Mesenchymal stem cell (in vitro differentiated cells and primary cell): ENCODE measurements around the gene TMEM41B.

Source experiments
- DNase-seq: peaks from one replicate; pipeline ENCODE4 v3.0.0-alpha.2; 2013
- H2AFZ ChIP-seq: one replicate; pipeline ENCODE4 v1.6.1; 2013; ENCODE audit warnings: low read depth, mild to moderate bottlenecking, control low read depth, inconsistent platforms, low read length, moderate library complexity
- H2AK5ac ChIP-seq: 2 replicates; pipeline ENCODE4 v1.6.1; 2013; ENCODE audit warnings: low read length, moderate library complexity, mild to moderate bottlenecking, inconsistent platforms; ENCODE audit not compliant: severe bottlenecking
- H2BK120ac ChIP-seq: one replicate; pipeline ENCODE4 v1.6.1; 2013; ENCODE audit warnings: low read depth, mild to moderate bottlenecking, inconsistent platforms, low read length, moderate library complexity
- H2BK12ac ChIP-seq, 2 experiments: one replicate each; pipeline ENCODE4 v1.6.1; 2013; ENCODE audit warnings: inconsistent platforms in 2 of 2, low read length in 2 of 2, mild to moderate bottlenecking in 2 of 2, moderate library complexity in 2 of 2, control low read depth in 1 of 2
- H2BK15ac ChIP-seq: one replicate; pipeline ENCODE4 v1.6.1; 2013; ENCODE audit warnings: mild to moderate bottlenecking, low read depth, inconsistent platforms; ENCODE audit not compliant: poor library complexity, severe bottlenecking
- H2BK5ac ChIP-seq: 2 replicates; pipeline ENCODE4 v1.6.1; 2013; ENCODE audit warnings: low read depth, mild to moderate bottlenecking, low read length, control low read depth, inconsistent platforms; ENCODE audit not compliant: poor library complexity, severe bottlenecking
- H3K14ac ChIP-seq, 2 experiments: one replicate each; pipeline ENCODE4 v1.6.1; 2013; ENCODE audit warnings: inconsistent platforms in 2 of 2, low read length in 2 of 2, control low read depth in 1 of 2, mild to moderate bottlenecking in 1 of 2, moderate library complexity in 1 of 2
- H3K18ac ChIP-seq, 2 experiments: one replicate each; pipeline ENCODE4 v1.6.1; 2013; ENCODE audit warnings: inconsistent platforms in 2 of 2, low read length in 2 of 2, control low read depth in 1 of 2, low read depth in 1 of 2, mild to moderate bottlenecking in 1 of 2
- H3K23ac ChIP-seq, 2 experiments: one replicate each; pipeline ENCODE4 v1.6.1; 2013; ENCODE audit warnings: inconsistent platforms in 2 of 2, low read length in 2 of 2, mild to moderate bottlenecking in 2 of 2, moderate library complexity in 2 of 2, control low read depth in 1 of 2
- H3K27ac ChIP-seq: 2 replicates; pipeline ENCODE4 v1.5.1; 2013; ENCODE audit warnings: mild to moderate bottlenecking, moderate library complexity, low read length, control low read depth, inconsistent platforms; ENCODE audit not compliant: poor library complexity, severe bottlenecking
- H3K27me3 ChIP-seq, 2 experiments: 2 replicates each; pipeline versions ENCODE4 v1.6.1 to v1.7.0; 2013; ENCODE audit warnings: low read length in 2 of 2, mild to moderate bottlenecking in 2 of 2, moderate library complexity in 2 of 2, control low read depth in 1 of 2, inconsistent platforms in 1 of 2; ENCODE audit not compliant: control insufficient read depth in 1 of 2, insufficient read depth in 1 of 2
- H3K36me3 ChIP-seq, 2 experiments: 2 replicates each; pipeline versions ENCODE4 v1.6.1 to v1.7.0; 2013; ENCODE audit warnings: low read length in 2 of 2, control low read depth in 1 of 2, inconsistent platforms in 1 of 2, low read depth in 1 of 2, mild to moderate bottlenecking in 1 of 2; ENCODE audit not compliant: insufficient read depth in 2 of 2, control insufficient read depth in 1 of 2
- H3K4ac ChIP-seq, 2 experiments: one replicate each; pipeline ENCODE4 v1.6.1; 2013; ENCODE audit warnings: inconsistent platforms in 2 of 2, low read length in 2 of 2, mild to moderate bottlenecking in 2 of 2, moderate library complexity in 2 of 2, control low read depth in 1 of 2, low read depth in 1 of 2
- H3K4me1 ChIP-seq: 2 replicates; pipeline ENCODE4 v1.6.1; 2013; ENCODE audit warnings: low read depth, low read length, control low read depth; ENCODE audit not compliant: control insufficient read depth, insufficient read depth
- H3K4me2 ChIP-seq: 2 replicates; pipeline ENCODE4 v1.6.1; 2013; ENCODE audit warnings: low read length, mild to moderate bottlenecking, inconsistent platforms; ENCODE audit not compliant: poor library complexity, severe bottlenecking
- H3K4me3 ChIP-seq, 2 experiments: 2 replicates each; pipeline versions ENCODE4 v1.5.1 to v1.7.0; 2013; ENCODE audit warnings: low read length in 2 of 2, mild to moderate bottlenecking in 2 of 2, control low read depth in 1 of 2, low read depth in 1 of 2; ENCODE audit not compliant: insufficient read depth in 1 of 2
- H3K79me1 ChIP-seq: replicated peaks from 2 replicates; pipeline ENCODE4 v1.6.1; 2013; ENCODE audit warnings: mild to moderate bottlenecking, control low read depth, low read length, inconsistent platforms; ENCODE audit not compliant: poor library complexity, severe bottlenecking
- H3K9ac ChIP-seq: 2 replicates; pipeline ENCODE4 v1.7.0; 2013; ENCODE audit warnings: mild to moderate bottlenecking, low read length, moderate library complexity
- H3K9me3 ChIP-seq: 2 replicates; pipeline ENCODE4 v1.7.0; 2013; ENCODE audit warnings: mild to moderate bottlenecking, low read length; ENCODE audit not compliant: control insufficient read depth
- H4K8ac ChIP-seq: one replicate; pipeline ENCODE4 v1.6.1; 2013; ENCODE audit warnings: inconsistent platforms, mild to moderate bottlenecking, low read length, moderate library complexity
- H4K91ac ChIP-seq: one replicate; pipeline ENCODE4 v1.6.1; 2013; ENCODE audit warnings: mild to moderate bottlenecking, low read length, inconsistent platforms
- WGBS: methylation state at CpG from one replicate; pipeline ENCODE4 v1.1.7; 2013; ENCODE audit warnings: mixed read lengths; 5-methylcytosine and 5-hydroxymethylcytosine counted together

TMEM41B gene

DNA sequence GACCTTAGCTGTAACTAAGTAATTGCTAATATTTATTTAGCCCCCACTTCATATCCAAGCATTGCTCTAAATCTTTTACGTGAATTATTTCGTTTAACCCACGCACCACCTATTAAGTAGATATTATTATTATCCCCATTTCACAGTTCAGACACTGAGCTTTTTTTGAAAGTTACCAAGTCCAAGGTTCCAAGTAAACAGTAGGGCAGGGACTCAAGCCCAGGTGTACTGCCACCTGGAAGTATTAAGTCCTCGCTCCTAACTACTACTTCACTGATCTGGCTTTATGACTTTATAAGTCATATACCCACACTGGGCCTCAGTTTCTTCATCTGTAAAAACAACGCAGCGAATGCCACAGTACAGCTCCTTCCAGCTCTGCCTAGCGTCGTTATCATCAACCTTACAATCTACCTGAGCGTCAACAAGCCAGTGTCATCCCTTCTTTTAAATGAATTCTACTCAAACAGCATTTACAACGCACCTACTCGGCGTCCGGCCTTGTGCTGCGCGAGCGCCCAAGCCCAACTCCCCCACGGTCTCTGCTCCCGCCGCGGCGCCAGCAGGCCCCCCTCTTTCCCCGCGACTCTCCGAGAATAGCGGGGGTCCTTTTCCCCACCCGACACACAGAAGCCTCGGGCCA is 624 bp downstream of the TMEM41B start:
- no peaks in the 10 kb centered on the region for H3K36me3 ChIP-seq
- WGBS = under 1% methylated on average over 27 of the region's 27 CpGs

DNA sequence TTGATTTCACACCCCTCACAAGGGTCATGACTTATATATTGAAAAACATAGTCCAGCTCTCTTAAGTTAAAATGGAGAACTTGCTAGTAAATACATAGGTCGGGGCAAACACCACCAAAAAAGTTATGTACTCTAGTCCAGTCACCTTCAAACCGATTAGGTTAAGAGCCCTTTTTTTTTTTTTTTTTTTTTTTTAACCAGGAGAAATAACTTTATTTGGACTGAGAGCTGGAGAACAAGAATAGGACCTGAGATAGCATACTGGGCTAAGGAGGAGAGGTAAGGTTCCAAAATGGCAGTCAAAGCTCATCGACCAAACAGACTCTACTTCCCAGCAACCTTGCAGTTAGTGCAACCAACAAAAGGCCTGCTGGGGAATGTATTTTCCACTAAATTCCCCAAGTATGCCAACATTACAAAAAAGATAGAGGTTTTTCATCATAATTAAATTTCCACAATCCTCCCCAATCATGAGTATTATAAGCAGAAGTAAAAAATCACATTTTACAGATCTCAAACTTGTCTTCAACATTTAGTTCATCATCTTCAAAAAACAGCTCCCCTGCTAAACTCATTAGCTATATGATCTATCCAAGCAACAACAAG is 3.8 kb downstream of the TMEM41B start:
- Histone ChIP-seq H3K18ac (no peak overlapping the region), H3K14ac (no peak overlapping the region), H2BK12ac (no peak overlapping the region), H3K4me2 (no peak overlapping the region), H3K4me3 (no peak overlapping the region), H3K27me3 (no peaks in the 10 kb centered on the region), H4K91ac (no peak overlapping the region), H4K8ac (no peak overlapping the region), H3K4ac (no peak overlapping the region), H2AK5ac (no peak overlapping the region), H3K79me1 (peaks cover 2% of the 10 kb centered on the region), H2BK5ac (no peak overlapping the region), H2BK15ac (no peak overlapping the region), H3K27ac (no peak overlapping the region), H2AFZ (no peak overlapping the region), H3K36me3 (no peaks in the 10 kb centered on the region), H3K9ac (no peak overlapping the region), H3K4me1 (peaks cover 6% of the 10 kb centered on the region), H2BK120ac (no peak overlapping the region), H3K9me3 (no peaks in the 10 kb centered on the region), H3K23ac (no peak overlapping the region)
- WGBS = 100% methylated on average over 1 of the region's 3 CpGs
- DNase-seq = no peak

More for the DNA sequence above, 624 bp downstream of the TMEM41B start:
- H2BK120ac ChIP-seq = peak overlapping the region; percentile 78
- H2AFZ ChIP-seq = peak overlapping the region; percentile 91
- H4K8ac ChIP-seq = peak overlapping the region; percentile 73
- H3K4me3 ChIP-seq = peak overlapping the region; percentile 90 to 97
- H3K27me3 ChIP-seq = no peaks in the 10 kb centered on the region
- peaks cover 6% of the 10 kb centered on the region for H3K4me1 ChIP-seq
- no peak overlapping the region for H2AK5ac ChIP-seq
- H3K79me1 ChIP-seq = peaks cover 2% of the 10 kb centered on the region
- peak overlapping the region in 1 of 2 experiments; percentile 93 for H3K23ac ChIP-seq
- H2BK12ac ChIP-seq = peak overlapping the region in 1 of 2 experiments; percentile 95
- peak overlapping the region; percentile 94 for H3K9ac ChIP-seq
- peak overlapping the region; percentile 97 for H2BK15ac ChIP-seq
- peak; percentile 48 for DNase-seq
- peak overlapping the region; percentile 87 for H2BK5ac ChIP-seq
- H3K27ac ChIP-seq = no peak overlapping the region
- peak overlapping the region; percentile 89 to 94 for H3K4ac ChIP-seq
- H3K4me2 ChIP-seq = peak overlapping the region; percentile 67
- H3K14ac ChIP-seq = peak overlapping the region in 1 of 2 experiments; percentile 97
- peak overlapping the region; percentile 59 for H4K91ac ChIP-seq
- H3K18ac ChIP-seq = peak overlapping the region; percentile 81 to 97
- no peaks in the 10 kb centered on the region for H3K9me3 ChIP-seq

DNA sequence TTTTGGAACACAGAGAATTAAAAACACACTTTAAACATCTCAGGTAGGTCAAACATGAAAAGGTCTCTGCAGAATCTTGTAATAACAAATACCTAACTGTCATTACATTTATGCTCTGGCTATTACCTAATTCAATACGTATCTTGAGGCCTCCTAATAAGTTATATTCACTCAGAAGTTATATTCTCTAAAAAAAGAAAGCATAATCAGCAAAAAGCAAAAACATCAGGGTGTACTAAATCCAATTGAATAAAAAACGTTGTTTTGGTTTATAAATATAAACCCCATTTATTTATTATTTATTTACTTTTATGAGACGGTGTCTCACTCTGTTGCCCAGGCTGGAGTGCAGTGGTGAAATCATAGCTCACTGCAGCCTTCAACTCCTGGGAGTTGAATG is 10.2 kb downstream of the TMEM41B start:
- Histone ChIP-seq H3K4me2 (no peak overlapping the region), H2BK15ac (no peak overlapping the region), H4K8ac (no peak overlapping the region), H2BK120ac (no peak overlapping the region), H3K4me3 (no peak overlapping the region), H3K4me1 (no peaks in the 10 kb centered on the region), H3K36me3 (peaks cover 0 to 6% of the 10 kb centered on the region in 2 experiments), H3K79me1 (peaks cover 7% of the 10 kb centered on the region), H3K4ac (no peak overlapping the region), H3K14ac (no peak overlapping the region), H4K91ac (no peak overlapping the region), H3K27me3 (no peaks in the 10 kb centered on the region), H2AFZ (no peak overlapping the region), H2AK5ac (no peak overlapping the region), H3K27ac (no peak overlapping the region), H2BK5ac (no peak overlapping the region), H3K18ac (no peak overlapping the region), H3K9me3 (no peaks in the 10 kb centered on the region), H3K23ac (no peak overlapping the region), H2BK12ac (no peak overlapping the region), H3K9ac (no peak overlapping the region)
- 100% methylated on average over 2 of the region's 3 CpGs for WGBS
- DNase-seq = no peak

DNA sequence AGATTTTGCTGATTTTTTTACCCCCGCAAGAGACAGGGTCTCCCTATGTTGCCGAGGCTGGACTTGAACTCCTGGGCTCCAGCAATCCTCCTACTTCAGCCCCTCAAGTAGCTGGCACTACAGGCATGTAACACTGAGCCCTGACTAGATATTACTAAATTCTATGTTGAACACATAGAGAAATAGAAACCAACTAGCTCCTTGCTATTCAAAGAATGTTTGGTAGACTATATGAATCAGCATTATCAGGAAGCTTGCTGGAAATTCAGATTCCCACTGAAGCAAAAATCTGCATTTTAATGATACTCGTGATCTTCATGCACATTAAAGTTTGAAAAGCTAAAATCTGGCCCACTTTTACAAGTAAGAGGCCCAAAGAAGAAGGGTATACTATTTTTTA is 11.9 kb downstream of the TMEM41B start:
- H3K4ac ChIP-seq = no peak overlapping the region
- no peak overlapping the region for H3K4me2 ChIP-seq
- no CpG with 5 or more reads among the region's 3 CpGs for WGBS
- H3K9me3 ChIP-seq = no peaks in the 10 kb centered on the region
- no peak overlapping the region for H2AFZ ChIP-seq
- no peaks in the 10 kb centered on the region for H3K4me1 ChIP-seq
- H3K4me3 ChIP-seq = no peak overlapping the region
- H2AK5ac ChIP-seq = no peak overlapping the region
- H3K9ac ChIP-seq = no peak overlapping the region
- no peak overlapping the region for H2BK12ac ChIP-seq
- H2BK120ac ChIP-seq = no peak overlapping the region
- no peak overlapping the region for H3K14ac ChIP-seq
- H2BK5ac ChIP-seq = no peak overlapping the region
- no peak for DNase-seq
- no peak overlapping the region for H3K18ac ChIP-seq
- no peak overlapping the region for H3K23ac ChIP-seq
- peaks cover 3 to 16% of the 10 kb centered on the region in 2 experiments for H3K36me3 ChIP-seq
- no peak overlapping the region for H4K8ac ChIP-seq
- no peak overlapping the region for H4K91ac ChIP-seq
- no peaks in the 10 kb centered on the region for H3K27me3 ChIP-seq
- H3K79me1 ChIP-seq = peaks cover 12% of the 10 kb centered on the region
- no peak overlapping the region for H2BK15ac ChIP-seq
- no peak overlapping the region for H3K27ac ChIP-seq
